Stimulated activated CD8-positive, alpha-beta memory T cell treated with anti-CD3 and anti-CD28 coated beads, Interleukin-15, amount 100 ng/mL, for 48 hours (primary cell): ENCODE data around the gene PCDHB7.
"Not testable (repeated sequence)": the region's sequence is repeated elsewhere in the genome, so short reads cannot be mapped to it uniquely, and the experiment has no call there.

Experiments used
- DNase-seq, 2 donors: peaks; one replicate each; pipeline ENCODE4 v3.0.0-alpha.2; 2020; ENCODE audit warnings: low read depth in 2 of 2

Gene PCDHB7

DNA sequence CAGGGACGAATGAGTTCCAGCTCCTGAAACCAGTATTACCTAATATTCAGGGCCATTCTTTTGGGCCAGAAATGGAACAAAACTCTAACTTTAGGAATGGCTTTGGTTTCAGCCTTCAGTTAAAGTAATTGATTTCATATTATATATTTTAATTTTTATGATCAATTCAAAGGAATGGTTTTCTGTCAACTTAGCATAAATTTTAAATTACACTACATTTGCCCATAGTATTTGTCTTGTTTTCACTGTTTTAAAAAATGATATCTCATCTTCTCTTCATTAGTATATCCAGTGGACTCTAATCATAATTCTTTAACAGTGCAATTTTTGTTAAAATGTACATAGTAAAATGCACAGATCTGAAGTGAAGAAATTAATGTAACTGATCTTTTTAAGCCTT is 7.9 kb downstream of the PCDHB7 start:
- no peak for DNase-seq

DNA sequence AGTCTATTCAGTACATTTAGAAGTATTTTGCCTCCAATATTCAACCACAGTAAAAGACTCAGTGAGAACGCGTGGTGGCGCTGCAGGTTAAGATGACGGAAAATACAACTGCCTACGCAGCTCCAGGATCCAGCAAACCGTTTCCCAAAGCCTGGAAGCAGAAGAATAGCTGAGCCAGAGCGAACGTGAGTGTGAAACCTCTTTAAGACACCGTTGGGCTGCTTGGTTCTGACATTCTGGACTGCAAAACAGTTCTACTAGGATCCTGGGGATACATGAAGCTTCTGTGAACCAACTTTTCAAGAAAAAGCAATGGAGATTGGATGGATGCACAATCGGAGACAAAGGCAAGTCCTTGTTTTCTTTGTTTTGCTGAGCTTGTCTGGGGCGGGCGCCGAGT is 9.8 kb downstream of the PCDHB7 start, which contains the start of gene PCDHB16:
Gene PCDHB16, plus strand, starts transcription at position 140 of the 400 bp plus-strand sequence. Its CDS starts 173 bp downstream, at position 313.
- DNase-seq: no peak

DNA sequence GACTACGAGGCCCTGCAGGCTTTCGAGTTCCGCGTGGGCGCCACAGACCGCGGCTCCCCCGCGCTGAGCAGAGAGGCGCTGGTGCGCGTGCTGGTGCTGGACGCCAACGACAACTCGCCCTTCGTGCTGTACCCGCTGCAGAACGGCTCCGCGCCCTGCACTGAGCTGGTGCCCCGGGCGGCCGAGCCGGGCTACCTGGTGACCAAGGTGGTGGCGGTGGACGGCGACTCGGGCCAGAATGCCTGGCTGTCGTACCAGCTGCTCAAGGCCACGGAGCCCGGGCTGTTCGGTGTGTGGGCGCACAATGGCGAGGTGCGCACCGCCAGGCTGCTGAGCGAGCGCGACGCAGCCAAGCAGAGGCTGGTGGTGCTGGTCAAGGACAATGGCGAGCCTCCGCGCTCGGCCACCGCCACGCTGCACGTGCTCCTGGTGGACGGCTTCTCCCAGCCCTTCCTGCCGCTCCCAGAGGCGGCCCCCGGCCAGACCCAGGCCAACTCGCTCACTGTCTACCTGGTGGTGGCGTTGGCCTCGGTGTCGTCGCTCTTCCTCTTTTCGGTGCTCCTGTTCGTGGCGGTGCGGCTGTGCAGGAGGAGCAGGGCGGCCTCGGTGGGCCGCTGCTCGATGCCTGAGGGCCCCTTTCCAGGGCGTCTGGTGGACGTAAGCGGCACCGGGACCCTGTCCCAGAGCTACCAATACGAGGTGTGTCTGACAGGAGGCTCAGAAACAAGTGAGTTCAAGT is 11.8 kb downstream of the PCDHB7 start:
- DNase-seq: not testable (repeated sequence)

DNA sequence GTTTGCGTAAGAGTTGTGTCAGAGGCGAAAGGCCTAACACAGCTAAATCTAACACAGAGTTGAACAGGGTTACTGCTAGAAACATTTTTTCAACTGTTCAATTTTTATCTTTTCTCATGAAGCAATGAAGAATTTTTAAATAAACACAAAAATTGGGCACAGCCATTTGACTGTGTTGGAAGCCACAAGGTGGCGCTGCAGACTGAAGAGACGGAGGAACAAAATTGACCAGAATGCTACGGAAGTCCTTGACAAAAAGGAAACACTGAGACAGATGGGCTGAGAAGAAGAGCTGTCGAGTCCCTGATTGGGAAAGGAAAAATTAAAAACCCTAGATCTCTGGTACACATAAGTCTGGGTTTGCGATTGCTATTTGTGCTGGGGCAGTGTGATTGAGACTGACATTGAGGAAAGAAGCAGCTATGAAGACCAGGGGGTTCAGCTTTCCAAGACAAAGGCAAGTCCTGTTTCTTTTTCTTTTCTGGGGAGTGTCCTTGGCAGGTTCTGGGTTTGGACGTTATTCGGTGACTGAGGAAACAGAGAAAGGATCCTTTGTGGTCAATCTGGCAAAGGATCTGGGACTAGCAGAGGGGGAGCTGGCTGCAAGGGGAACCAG is 14.6 kb downstream of the PCDHB7 start, which contains the start of gene PCDHB9:
Gene PCDHB9, plus strand, starts transcription at position 265 of the 616 bp plus-strand sequence. Its CDS starts 158 bp downstream, at position 423.
- DNase-seq: no peak

DNA sequence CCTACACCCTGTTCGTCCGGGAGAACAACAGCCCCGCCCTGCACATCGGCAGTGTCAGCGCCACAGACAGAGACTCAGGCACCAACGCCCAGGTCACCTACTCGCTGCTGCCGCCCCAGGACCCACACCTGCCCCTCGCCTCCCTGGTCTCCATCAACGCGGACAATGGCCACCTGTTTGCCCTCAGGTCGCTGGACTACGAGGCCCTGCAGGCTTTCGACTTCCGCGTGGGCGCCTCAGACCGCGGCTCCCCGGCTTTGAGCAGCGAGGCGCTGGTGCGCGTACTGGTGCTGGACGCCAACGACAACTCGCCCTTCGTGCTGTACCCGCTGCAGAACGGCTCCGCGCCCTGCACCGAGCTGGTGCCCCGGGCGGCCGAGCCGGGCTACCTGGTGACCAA is 16.2 kb downstream of the PCDHB7 start:
- DNase-seq: not testable (repeated sequence)

DNA sequence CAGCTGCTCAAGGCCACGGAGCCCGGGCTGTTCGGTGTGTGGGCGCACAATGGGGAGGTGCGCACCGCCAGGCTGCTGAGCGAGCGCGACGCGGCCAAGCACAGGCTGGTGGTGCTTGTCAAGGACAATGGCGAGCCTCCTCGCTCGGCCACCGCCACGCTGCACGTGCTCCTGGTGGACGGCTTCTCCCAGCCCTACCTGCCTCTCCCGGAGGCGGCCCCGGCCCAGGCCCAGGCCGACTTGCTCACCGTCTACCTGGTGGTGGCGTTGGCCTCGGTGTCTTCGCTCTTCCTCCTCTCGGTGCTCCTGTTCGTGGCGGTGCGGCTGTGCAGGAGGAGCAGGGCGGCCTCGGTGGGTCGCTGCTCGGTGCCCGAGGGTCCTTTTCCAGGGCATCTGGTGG is 16.7 kb downstream of the PCDHB7 start:
- not testable (repeated sequence) for DNase-seq

DNA sequence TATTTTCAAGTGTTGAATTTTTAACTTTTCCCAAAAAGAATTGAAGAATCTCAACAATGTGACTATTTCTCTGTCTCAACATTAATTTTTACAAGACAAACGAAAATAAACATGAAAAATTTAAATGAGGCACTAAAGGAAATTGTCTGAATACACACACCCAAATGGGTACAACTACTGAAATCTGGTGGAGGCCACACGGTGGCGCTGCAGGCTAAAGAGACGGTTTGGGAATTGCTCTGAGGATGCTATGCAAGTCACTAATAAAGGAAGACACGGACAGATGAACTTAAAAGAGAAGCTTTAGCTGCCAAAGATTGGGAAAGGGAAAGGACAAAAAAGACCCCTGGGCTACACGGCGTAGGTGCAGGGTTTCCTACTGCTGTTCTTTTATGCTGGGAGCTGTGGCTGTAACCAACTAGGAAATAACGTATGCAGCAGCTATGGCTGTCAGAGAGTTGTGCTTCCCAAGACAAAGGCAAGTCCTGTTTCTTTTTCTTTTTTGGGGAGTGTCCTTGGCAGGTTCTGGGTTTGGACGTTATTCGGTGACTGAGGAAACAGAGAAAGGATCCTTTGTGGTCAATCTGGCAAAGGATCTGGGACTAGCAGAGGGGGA is 19.8 kb downstream of the PCDHB7 start, which contains the start of gene PCDHB10:
Gene PCDHB10, plus strand, starts transcription at position 244 of the 616 bp plus-strand sequence. Its CDS starts 200 bp downstream, at position 444.
- DNase-seq: no peak

DNA sequence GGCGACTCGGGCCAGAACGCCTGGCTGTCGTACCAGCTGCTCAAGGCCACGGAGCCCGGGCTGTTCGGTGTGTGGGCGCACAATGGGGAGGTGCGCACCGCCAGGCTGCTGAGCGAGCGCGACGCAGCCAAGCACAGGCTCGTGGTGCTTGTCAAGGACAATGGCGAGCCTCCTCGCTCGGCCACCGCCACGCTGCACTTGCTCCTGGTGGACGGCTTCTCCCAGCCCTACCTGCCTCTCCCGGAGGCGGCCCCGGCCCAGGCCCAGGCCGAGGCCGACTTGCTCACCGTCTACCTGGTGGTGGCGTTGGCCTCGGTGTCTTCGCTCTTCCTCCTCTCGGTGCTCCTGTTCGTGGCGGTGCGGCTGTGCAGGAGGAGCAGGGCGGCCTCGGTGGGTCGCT is 21.9 kb downstream of the PCDHB7 start:
- DNase-seq: not testable (repeated sequence)

DNA sequence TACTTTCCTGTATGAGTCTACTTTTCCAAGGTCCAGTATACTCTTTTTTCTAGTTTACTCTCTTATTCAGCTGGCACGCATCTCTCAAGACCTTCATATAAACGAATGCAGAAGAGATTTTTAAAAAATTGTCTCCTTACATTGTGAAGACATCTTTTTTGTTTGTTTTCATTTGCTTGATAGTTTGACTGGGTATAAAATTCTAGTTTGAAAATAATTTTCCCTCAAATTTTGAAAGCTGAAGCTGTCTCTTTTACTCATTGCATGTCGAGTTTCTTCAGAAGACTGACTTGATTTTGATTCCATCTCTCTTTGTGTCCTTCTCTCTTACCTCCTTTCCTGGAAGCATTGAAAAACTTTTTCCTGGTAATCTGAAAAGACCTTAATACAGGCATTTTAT is 23.9 kb downstream of the PCDHB7 start:
- DNase-seq: no peak

DNA sequence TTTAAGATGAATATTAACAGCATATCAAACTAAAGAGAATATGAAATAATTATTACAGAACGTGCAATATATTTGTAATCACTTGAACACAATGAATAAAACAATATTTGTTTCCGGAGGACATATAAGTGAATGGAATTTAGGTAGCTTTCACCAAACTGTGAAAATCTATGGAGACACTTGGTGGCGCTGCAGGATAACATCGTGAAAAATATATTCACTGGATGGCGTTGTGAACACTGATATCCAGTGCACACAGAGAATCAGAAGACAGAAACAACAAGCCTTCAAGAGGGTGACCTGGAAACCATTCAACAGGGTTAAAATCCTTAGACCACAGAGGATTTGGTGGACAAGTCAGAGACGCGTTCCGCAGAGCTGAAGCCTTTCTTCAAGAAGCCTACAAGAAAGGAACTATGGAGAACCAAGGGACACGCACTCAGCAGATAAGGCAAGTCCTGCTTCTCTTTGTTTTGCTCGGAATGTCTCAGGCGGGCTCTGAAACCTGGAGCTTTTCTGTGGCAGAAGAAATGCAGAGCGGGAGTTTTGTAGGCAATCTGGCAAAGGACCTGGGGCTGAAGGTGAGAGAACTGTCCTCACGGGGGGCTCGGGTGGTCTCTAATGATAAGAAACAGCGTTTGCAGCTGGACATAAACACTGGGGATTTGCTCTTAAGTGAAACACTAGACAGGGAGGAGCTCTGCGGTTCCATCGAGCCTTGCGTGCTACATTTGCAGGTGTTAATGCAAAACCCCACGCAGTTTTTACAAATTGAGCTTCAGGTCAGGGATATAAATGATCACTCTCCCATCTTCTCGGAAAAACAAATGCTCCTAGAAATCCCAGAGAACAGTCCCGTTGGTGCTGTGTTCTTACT is 27.2 kb downstream of the PCDHB7 start, which contains the start of gene PCDHB11:
Gene PCDHB11, plus strand, starts transcription at position 269 of the 877 bp plus-strand sequence. Its CDS starts 148 bp downstream, at position 417.
- DNase-seq: no peak

DNA sequence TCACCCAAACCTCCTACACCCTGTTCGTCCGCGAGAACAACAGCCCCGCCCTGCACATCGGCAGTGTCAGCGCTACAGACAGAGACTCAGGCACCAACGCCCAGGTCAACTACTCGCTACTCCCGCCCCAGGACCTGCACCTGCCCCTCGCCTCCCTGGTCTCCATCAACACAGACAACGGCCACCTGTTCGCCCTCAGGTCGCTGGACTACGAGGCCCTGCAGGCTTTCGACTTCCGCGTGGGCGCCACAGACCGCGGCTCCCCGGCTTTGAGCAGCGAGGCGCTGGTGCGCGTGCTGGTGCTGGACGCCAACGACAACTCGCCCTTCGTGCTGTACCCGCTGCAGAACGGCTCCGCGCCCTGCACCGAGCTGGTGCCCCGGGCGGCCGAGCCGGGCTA is 28.7 kb downstream of the PCDHB7 start:
- not testable (repeated sequence) for DNase-seq

DNA sequence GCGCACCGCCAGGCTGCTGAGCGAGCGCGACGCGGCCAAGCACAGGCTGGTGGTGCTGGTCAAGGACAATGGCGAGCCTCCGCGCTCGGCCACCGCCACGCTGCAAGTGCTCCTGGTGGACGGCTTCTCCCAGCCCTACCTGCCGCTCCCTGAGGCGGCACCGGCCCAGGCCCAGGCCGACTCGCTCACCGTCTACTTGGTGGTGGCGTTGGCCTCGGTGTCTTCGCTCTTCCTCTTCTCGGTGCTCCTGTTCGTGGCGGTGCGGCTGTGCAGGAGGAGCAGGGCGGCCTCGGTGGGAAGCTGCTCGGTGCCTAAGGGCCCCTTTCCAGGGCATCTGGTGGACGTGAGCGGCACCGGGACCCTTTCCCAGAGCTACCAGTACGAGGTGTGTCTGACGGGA is 29.2 kb downstream of the PCDHB7 start:
- DNase-seq: not testable (repeated sequence)

DNA sequence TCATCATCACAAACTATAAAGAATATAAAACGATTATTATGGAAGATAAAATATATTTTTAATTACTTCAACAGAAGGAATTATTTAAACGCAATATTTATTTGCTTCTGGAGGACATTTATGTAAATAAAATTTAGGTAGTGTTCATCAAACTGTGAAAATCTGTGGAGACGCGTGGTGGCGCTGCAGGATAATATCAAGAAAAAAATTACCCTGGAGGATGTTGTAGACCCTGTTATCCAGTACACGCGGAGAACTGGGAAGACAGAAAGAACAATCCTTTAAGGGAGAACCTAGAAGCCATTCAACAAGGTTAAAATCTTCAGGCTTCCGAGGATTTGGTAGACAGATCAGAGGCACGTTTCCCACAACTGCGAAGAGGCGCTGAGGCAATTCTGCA is 36.0 kb downstream of the PCDHB7 start, which contains the start of gene PCDHB12:
Gene PCDHB12, plus strand, starts transcription at position 242 of the 400 bp plus-strand sequence. CDS start 189 bp downstream, outside the sequence.
- no peak for DNase-seq

DNA sequence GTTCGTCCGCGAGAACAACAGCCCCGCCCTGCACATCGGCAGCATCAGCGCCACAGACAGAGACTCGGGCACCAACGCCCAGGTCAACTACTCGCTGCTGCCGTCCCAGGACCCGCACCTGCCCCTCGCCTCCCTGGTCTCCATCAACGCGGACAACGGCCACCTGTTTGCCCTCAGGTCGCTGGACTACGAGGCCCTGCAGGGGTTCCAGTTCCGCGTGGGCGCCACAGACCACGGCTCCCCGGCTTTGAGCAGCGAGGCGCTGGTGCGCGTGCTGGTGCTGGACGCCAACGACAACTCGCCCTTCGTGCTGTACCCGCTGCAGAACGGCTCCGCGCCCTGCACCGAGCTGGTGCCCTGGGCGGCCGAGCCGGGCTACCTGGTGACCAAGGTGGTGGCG is 37.8 kb downstream of the PCDHB7 start:
- not testable (repeated sequence) for DNase-seq

DNA sequence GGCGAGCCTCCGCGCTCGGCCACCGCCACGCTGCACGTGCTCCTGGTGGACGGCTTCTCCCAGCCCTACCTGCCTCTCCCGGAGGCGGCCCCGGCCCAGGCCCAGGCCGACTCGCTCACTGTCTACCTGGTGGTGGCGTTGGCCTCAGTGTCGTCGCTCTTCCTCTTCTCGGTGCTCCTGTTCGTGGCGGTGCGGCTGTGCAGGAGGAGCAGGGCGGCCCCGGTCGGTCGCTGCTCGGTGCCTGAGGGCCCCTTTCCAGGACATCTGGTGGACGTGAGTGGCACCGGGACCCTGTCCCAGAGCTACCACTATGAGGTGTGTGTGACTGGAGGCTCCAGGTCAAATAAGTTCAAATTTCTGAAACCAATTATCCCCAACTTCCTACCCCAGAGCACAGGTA is 38.4 kb downstream of the PCDHB7 start:
- DNase-seq: not testable (repeated sequence)

DNA sequence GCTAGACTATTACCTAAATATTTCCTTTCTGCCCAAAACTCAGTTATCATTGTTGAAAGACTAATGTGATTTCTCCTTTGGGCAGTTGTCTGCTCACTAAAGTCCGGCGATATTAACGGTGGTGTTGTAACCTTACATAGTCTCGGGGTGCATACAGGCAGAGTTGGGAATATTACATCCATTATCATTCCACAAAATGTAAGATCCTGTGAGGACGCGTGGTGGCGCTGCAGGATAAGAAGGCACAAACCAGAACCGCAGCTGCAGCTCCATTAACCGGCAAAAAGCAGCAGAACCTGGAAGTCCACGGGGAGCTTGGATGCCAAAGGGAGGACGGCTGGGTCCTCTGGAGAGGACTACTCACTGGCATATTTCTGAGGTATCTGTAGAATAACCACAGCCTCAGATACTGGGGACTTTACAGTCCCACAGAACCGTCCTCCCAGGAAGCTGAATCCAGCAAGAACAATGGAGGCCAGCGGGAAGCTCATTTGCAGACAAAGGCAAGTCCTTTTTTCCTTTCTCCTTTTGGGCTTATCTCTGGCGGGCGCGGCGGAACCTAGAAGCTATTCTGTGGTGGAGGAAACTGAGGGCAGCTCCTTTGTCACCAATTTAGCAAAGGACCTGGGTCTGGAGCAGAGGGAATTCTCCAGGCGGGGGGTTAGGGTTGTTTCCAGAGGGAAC is 41.4 kb downstream of the PCDHB7 start, which contains the start of gene PCDHB13:
Gene PCDHB13, plus strand, starts transcription at position 264 of the 684 bp plus-strand sequence. Its CDS starts 205 bp downstream, at position 469.
- DNase-seq: not testable (repeated sequence)

DNA sequence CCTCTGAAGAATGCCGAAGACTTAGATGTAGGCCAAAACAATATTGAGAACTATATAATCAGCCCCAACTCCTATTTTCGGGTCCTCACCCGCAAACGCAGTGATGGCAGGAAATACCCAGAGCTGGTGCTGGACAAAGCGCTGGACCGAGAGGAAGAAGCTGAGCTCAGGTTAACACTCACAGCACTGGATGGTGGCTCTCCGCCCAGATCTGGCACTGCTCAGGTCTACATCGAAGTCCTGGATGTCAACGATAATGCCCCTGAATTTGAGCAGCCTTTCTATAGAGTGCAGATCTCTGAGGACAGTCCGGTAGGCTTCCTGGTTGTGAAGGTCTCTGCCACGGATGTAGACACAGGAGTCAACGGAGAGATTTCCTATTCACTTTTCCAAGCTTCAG is 42.1 kb downstream of the PCDHB7 start:
- DNase-seq: not testable (repeated sequence)

DNA sequence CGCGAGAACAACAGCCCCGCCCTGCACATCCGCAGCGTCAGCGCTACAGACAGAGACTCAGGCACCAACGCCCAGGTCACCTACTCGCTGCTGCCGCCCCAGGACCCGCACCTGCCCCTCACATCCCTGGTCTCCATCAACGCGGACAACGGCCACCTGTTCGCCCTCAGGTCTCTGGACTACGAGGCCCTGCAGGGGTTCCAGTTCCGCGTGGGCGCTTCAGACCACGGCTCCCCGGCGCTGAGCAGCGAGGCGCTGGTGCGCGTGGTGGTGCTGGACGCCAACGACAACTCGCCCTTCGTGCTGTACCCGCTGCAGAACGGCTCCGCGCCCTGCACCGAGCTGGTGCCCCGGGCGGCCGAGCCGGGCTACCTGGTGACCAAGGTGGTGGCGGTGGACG is 43.1 kb downstream of the PCDHB7 start:
- not testable (repeated sequence) for DNase-seq

DNA sequence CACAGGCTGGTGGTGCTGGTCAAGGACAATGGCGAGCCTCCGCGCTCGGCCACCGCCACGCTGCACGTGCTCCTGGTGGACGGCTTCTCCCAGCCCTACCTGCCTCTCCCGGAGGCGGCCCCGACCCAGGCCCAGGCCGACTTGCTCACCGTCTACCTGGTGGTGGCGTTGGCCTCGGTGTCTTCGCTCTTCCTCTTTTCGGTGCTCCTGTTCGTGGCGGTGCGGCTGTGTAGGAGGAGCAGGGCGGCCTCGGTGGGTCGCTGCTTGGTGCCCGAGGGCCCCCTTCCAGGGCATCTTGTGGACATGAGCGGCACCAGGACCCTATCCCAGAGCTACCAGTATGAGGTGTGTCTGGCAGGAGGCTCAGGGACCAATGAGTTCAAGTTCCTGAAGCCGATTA is 43.6 kb downstream of the PCDHB7 start:
- not testable (repeated sequence) for DNase-seq

DNA sequence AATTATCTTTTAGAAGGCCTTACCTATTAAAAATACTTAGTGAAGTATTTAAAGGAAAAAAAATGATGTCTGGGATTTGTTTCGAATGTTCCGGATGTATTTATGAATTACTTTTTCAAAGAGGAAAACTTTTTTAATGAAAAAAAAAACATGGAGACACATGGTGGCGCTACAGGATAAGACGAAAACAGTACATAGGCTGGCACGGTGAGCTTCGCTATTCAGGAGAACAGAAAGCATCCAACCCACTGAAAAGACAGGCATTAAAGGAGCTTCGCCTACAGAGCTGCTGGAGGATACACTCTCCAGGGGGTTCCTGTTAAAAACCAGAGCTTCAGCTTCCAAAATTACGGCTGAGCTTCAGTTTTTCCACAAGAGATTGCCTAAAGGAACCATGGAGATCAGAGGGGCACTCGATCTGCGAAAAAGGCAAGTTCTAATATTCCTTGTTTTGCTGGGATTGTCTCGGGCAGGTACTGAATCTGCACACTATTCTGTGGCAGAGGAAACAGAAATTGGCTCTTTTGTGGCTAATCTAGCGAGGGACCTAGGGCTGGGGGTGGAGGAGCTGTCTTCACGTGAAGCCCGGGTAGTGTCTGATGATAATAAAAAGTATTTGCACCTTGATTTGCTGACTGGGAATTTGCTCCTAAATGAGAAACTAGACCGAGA is 50.8 kb downstream of the PCDHB7 start, which contains the start of gene PCDHB14:
Gene PCDHB14, plus strand, starts transcription at position 232 of the 672 bp plus-strand sequence. Its CDS starts 163 bp downstream, at position 395.
- no peak for DNase-seq
